DLD1 (cell line): ENCODE data around the gene ZNF814.
"Not testable (repeated sequence)": the region's sequence is repeated elsewhere in the genome, so short reads cannot be mapped to it uniquely, and the experiment has no call there.

Experiments
- in situ Hi-C: cut with HindIII; loops from 2 replicates; pipeline ENCODE4 v1.10.0; 2017; ENCODE audit warnings: low sequenced_read_pairs

ZNF814 gene

DNA sequence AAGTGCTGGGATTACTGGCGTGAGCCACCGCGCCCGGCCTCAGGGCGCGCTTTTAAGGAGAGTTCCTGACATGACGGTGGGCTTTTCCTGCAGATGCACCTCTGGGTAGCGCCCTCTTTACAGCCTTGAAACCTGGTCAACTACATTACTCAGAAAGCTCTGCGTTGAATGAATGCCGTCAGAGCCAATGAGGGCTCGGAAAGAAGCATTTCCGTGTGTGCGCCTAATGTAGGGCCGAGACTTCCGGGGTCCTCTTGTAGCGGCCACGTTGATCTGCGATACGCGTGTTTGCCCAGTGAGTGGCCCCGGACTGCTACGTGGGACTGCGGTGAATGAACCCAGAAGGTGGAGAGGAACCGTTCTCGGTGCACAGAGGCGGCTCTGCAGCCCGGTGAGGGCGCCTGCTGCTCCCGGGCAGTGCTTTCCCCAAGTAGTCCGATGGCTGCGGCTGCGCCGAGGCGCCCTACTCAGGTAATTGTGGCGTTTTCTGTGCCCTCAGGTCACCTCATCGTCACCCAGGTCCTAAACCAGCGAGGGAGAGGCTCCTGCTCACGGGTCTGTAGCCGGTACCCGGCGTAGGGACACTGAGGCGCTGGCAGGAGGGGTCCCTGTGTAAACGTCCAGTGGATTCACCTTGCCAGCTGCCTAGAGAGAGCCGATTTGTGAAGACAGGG is 69.2 kb downstream of the ZNF814 start:
- in situ Hi-C loops, result no loop called here

DNA sequence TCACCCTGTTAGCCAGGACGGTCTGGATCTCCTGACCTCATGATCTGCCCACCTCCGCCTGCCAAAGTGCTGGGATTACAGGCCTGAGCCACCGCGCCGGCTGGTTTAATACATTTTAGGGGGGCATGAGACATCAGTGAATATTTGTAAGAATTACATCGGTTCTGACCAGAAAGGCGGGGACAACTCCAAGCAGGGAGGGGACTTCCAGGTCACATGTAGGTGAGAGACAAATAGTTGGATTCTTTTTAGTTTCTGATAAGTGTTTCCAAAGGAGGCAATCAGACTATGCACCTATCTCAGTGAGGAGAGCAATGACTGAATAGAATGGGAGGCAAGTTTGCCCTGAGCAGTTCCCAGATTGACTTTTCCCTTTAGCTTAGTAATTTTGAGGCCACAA is 70.5 kb downstream of the ZNF814 start:
- in situ Hi-C loops, result no loop called here

DNA sequence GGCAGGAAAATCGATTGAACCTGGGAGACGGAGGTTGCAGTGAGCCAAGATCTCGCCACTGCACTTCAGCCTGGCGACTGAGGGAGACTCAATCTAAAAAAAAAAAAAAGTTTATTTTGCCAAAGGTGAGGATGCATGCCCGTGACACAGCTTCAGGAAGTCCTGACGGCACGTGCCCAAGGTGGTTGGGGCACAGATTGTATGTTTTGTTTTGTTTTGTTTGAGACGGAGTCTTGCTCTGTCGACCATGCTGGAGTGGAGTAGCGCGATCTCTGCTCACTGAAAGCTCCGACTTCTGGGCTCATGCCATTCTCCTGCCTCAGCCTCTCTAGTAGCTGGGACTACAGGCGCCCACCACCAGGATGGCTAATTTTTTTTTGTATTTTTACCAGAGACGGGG is 70.9 kb downstream of the ZNF814 start:
- in situ Hi-C loops, result no loop called here

DNA sequence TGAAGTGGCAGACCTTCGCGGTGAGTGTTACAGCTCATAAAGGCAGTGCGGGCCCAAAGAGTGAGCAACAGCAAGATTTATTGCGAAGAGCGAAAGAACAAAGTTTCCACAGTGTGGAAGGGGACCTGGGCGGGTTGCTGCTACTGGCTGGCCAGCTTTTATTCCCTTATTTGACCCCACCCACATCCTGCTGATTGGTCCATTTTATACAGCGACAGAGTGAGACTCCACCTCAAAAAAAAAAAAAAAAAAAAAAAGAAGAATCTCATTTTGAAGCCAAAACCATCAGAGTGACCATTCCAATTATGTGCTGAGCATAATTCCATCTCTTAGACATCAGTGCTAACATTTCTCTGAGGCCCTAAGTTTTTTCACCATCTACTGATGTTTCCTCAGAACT is 72.2 kb downstream of the ZNF814 start:
- in situ Hi-C loops, result no loop called here

DNA sequence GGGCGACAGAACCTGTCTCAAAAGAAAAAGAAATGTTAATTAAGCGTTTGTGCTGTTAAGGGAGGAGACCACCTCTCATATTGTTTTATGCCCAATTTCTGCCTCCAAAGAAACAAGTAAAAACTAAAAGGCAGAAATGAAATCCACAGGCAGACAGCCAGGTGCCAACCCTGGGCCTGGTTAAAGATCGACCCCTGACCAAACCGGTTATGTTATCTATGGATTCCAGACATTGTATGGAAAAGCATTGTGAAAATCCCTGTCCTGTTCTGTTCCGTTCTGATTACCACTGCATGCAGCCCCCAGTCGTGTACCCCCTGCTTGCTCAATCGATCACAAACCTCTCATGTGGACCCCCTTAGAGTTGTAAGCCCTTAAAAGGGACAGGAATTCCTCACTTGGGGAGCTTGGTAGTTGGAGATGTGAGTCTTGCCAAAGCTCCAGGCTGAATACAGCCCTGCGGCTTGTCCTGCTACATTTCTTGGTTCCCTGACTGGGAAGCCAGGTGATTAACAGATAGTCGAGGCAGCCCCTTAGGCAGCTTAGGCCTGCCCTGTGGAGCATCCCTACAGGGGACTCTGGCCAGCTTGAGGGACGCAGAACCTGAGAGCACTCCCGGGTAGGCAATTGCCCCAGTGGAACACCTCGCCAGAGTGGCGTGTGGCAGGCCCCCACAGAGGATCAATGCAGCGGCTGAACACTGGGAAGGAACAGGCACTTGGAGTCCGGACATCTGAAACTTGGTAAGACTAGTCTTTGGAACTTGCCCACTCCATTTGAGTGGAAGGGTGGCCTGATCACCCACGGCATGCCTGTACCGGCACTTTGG is 73.4 kb downstream of the ZNF814 start:
- in situ Hi-C loops, result no loop called here

DNA sequence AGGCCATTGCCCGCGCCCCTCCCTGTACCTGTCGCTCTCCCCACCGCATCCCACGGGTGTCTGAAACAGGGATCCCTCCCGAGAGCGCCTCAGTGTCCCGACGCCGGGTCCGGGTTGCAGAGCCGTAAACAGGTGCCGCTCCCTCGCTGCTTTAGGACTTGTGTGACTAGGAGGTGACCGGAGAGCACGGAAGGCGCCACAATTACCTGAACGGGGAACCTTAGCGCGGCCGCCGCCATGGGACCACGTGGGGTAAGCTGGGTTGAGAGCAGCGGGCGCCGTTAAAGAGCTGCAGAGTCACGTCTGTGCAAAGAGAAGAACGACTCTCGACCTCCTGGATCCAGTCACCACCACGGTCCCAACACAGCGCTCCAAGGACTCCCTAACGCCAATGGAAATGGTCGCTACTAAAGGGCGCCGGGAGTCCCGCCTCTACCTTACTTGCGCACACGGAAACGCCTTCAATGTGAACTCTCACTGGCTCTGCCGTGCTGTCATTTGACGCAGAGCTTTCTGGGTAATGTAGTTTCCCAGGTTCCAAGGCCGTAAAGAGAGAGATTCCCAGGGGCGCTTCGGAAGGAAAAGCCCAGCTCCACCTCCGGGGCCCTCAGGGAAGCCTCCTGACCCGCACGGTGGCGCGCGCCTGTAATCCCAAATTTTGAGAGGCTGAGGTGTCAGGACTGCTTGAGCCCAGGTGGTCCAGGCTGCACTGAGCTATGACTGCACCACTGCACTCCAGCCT is 74.2 kb downstream of the ZNF814 start, which contains the start of gene ZNF552:
Gene ZNF552 (minus strand): TSS at position 409 of the 742 bp plus-strand sequence. CDS start 170 bp downstream, at position 239.
- in situ Hi-C loops, result no loop called here

DNA sequence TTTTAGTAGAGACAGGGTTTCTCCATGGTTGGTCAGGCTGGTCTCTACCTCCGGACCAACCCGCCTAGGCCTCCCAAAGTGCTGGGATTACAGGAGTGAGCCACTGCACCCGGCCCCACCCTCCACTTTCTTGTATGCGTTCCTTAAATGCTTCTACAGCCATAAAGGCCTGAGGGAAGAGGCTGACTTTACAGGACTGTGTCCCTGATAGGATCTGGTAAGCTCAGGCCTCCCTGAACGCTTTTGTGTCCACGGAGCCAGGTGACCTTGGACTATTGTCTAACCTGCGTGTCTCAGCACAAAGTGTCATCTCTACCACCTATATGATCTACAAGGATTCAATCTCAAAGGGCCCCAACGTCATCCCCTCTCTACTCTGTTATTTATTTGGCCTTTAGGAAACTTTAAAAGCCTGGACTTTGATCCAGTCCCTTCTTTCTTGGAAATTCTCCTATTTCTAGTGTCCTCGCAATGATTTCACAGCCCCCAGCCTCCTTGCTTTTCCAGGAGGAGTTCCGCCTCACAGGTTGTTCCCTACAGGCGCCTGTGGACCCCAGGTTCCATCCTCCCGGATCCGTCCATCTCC is 74.8 kb downstream of the ZNF814 start:
- in situ Hi-C loops, result no loop called here

DNA sequence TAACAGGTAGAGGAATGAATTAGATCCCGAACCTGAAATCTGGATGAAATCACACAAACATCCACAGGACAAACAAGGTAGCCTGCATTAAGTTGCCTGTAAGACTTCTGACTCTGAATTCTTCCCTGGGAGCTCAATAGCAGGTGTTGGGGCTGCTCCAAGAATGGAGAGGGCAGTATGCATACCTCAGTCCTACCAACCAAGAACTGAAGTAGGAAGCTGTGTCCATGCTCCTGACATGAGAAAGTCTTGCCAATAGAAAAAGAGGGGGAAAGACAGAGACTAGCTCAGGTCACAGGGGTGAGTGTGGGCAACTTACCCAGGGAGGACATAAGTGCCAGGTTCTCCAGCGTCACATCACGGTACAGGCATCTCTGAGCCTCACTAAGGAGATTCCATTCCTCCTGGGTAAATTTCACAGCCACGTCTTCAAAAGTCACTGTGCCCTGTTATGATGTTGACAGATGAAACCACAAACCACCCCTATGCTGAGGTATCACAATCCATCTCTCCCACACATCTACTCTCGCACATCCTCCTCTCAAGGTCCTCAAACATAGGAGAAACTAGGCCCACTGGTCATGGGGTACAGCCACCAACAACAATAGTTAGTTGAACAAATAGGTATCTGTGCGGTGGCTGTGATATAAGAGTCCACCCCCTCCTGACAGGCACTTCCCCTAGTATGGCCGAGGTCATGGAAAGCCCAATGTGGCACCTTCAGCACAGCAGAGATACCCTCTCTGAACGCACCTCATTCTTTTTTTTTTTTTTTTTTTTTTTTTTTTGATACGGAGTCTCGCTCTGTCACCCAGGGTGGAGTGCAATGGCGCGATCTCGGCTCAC is 75.6 kb downstream of the ZNF814 start:
- in situ Hi-C loops, result not testable (repeated sequence)

DNA sequence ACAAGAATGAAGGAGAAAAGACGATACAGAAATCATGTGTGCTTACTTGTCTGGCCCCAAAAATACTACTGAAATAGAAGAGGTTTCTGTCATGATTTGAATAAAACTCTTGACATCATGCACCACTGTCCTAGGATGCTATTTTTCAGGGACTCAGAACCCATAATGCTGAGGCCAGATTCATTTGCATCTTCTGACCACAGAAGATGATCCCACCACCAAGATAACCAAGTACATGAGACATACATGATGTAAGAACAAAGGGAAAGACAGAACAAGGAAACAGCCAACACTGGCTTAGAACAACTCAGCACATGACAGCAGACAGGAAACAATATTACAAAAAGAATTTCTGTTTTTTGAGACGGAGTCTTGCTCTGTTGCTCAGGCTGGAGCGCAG is 76.6 kb downstream of the ZNF814 start:
- in situ Hi-C loops, result no loop called here

DNA sequence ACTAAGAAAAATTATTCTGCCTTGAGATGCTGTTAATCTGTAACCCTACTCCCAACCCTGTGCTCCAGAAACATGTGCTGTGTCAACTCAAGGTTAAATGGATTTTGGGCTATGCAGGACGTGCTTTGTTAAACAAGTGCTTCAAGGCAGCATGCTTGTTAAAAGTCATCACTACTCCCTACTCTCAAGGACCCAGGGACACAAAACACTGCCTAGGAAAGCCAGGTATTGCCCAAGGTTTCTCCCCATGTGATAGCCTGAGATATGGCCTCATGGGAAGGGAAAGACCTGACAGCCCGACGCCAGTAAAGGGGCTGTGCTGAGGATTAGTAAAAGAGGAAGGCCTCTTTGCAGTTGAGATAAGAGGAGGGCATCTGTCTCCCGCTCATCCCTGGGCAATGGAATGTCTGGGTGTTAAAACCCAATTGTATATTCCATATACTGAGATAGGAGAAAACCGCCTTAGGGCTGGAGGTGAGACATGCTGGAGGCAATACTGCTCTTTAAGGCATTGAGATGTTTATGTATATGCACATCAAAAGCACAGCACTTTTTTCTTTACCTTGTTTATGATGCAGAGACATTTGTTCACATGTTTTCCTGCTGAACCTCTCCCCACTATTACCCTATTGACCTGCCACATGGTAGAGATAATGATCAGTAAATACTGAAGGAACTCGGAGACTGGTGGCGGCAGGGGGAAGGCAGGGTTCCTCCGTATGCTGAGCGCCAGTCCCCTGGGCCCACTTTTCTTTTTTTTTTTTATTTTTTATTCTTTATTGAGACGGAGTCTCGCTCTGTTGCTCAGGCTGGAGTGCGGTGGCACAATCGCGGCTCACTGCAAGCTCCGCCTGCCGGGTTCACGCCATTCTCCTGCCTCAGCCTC is 78.2 kb downstream of the ZNF814 start:
- in situ Hi-C loops, result not testable (repeated sequence)

DNA sequence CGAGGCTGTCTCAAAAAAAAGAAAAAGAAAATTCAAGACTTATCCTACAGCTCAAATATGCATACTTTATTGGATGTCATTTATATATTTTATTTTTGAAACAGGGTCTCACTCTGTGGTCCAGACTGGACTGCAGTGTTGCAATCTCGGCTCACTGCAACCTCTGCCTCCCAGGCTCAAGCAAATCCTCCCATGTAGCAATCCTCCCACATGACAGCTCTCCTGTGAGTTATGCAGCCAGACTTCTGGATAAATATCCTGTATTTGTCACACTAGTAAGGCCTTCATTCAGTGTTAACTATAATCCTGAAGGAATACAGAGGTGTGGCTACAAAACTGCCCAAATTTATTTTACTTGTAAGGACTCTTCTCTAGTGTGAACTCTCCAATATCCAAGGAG is 81.3 kb downstream of the ZNF814 start:
- in situ Hi-C loops, result no loop called here

DNA sequence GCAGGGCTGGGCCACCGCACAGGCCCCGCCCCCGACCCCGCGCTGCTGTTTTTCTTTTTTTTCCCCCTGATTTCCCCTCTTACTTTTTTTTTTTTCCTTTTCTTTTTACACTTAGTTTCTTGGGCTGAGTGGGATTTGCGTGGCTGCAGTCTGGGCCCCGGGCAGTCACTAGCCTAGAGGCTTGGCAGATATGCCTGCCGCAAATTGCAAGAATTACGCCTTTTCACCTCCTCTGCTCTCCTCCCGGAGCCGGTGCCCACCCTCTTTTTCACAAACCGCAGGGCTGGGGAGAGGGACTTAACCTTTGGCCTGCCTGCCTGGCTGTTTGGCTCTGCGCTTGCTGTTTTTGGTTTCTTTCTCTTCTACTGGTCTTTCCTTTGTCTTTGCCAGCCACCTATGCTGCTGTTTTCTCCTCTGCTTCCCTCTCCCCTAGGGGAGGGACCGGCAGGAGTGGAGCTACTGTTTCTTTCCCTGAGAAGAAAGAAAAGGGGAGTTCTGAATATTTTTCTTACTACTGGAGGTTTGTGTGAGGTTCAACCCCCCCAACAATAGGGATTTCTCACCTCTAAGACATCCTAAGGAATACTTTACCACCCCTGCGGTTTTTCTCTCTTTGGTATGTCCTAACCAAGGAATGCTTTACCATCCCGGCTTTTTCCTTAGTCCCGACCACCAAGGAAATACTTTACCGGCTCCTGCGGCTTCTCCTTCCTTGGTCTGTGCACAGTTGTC is 85.1 kb downstream of the ZNF814 start:
- in situ Hi-C loops, result no loop called here

DNA sequence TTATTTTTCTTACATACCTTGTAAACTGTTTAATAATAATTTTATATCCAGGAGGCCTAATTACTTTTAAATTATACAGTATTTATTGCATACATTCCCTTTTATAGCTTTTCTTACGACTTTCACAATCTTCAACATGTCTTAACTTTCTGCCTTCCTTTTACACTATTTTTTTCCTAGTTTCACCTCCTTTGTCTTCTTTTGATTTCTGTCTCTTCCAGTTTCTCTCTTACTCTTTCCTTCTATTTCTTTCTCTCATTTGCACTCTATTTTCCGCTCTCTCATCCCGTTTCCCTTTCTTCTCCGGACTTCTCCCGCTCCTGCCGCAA is 85.6 kb downstream of the ZNF814 start:
- in situ Hi-C loops, result no loop called here

DNA sequence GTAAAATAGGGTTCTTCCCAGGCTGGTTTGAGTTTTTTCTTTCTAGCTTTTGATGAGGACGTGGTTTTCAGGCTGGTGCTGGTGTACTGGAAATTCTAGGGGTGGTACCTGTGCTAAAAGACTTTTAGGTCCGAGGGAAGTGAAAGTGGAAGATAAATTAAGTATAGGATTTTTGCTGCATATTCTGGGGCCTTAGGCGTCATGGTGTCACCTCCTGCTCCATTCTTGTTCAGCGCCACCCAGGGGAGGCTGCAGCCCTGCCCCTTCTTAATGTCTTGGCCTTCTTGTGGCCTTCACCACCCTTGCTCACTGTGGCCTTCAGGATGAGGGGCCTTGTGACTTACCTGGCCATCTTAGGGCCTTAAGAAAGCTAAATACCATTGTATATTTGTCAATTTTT is 86.6 kb downstream of the ZNF814 start:
- in situ Hi-C loops, result no loop called here

DNA sequence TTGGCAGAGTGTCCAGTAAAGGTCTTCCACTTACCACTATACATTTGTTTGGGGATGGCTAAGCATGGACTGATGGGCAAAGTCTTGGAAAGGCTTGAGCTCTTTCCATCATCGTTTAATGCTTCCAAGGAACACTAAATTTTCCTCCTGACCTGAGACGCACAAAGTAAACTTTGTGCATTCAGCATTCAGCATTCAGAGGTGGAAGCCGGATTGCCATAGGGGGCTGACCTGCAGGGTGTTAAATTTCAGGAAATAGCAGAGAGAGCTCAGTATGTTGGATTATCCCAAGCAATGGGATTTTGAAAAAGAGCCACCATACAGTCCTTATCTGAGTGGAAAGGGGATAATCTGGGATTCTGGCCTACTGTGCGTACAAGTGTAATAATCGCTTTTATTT is 88.1 kb downstream of the ZNF814 start:
- in situ Hi-C loops, result no loop called here
